Mesenteric fat pad (tissue), 1 donor: ENCODE results near the gene NF1. TPM values are rescaled to one million over a fixed set of nuclear protein-coding genes. Genes with fewer than 3 reads are reported as not detected.

Experiments
- DNase-seq: peaks from one replicate; pipeline ENCODE4 v3.0.0-alpha.2; 2020; ENCODE audit warnings: low spot score
- microRNA-seq: library from miRNA; unstranded; fragments of <30 nt; microRNA quantifications from one replicate; pipeline ENCODE4 v1.2.0, GENCODE V29; 2020; ENCODE audit warnings: borderline number of aligned reads
- total RNA-seq: library from RNA; stranded (reverse); fragmentation: NEBNext Ultra II Directional; extraction: Animal tissue kit (Norgen Biotek cat#: 25700); gene quantifications from one replicate; pipeline ENCODE4 v1.2.1, GENCODE V29; 2021
- donor health status: DM: yes; HTN: yes; CAD: no.

Gene NF1
- total RNA-seq, 1 donor from 2014 or later = 55.8 TPM

DNA sequence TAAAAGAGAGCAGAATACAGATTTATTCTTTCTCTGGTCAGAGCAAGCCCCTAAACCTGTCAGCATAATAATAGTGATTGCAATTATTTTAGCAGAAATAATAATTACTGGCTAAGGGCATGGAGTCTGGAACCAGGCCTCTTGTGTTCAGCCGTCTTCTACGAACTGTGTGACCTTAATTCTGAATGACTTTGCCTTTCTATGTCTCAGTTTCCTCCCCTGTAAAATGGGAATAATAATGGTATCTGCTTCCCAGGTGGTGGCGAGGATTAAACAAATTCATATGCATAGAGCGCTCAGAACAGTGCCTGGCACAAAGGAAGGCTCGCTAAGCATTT is 330.1 kb downstream of the NF1 start:
- no peak for DNase-seq

DNA sequence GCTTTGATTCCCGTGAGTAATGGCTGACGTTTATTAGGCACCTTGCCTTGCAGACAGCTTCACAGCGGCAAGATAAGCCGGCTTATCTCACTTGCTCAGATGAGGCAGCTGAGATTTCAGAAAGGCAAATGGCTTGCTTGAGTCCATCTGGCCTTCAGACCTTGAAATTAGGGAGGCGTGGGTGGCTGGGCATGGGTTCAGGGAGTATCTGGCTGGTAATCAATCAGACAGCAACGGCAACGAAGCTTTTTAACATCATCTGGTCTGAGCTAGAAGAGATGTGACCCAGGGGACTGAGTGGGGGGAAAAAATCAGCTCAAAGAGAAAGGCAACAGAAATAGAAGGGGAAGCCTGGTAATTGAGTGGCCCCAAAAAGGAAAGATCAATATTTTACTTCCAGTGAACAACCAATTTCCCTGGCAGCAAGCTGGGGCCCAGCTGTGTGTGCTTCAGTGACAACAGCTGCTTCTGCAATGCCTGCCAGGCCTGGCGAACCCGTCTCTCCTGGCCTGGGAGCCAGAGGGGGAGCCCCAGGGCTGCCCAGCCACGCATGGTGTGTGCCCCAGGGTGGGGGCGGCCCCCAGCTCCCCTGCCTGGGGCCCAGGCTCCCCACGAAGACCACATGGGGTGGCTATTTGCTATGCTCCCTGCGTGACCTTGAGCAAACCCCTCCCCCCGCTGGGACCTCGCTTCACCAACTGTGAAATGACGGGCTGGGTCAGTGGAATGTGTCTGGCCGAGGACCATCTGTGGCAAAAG is 330.7 kb downstream of the NF1 start:
- no peak for DNase-seq

Small RNA genes within 50 kb of the gene (microRNA-seq; reads per million reads assigned to microRNA genes)
- not detected for gene MIR4733

Other genes with a start within 250 kb of the NF1 start
- 12.8 TPM for gene TEFM, start 188.7 kb upstream of the NF1 start, total RNA-seq
- gene ADAP2, start 173.0 kb upstream of the NF1 start, total RNA-seq = 43.2 TPM
- 32.8 TPM for gene RNF135, start 123.9 kb upstream of the NF1 start, total RNA-seq
- gene OMG, start 202.3 kb downstream of the NF1 start, total RNA-seq = 2.0 TPM
- 19.5 TPM for gene EVI2B, start 219.1 kb downstream of the NF1 start, total RNA-seq
- gene EVI2A, start 226.6 kb downstream of the NF1 start, total RNA-seq = 16.4 TPM